A549 (cell line): ENCODE data around the gene FAM50B.

ENCODE experiments used
- POLR2AphosphoS2 ChIP-seq: conservative IDR thresholded peaks from 2 replicates; pipeline ENCODE4 v1.6.1; 2012; ENCODE audit warnings: low read length, improper control_type of control experiment, inconsistent platforms
- RAD21 ChIP-seq, 2 experiments: fragments of >200 bp in 1 of 2; sonication (Bioruptor Twin) in 1 of 2; formaldehyde crosslinking in 1 of 2; IDR thresholded peaks in 1 of 2; conservative IDR thresholded peaks in 1 of 2; 2 replicates in 1 of 2; 3 replicates in 1 of 2; pipeline ENCODE4 v1.6.1; 2012 to 2018; ENCODE audit warnings: inconsistent platforms in 1 of 2
- TF ChIP-seq, protein P1 (sequence below): IDR thresholded peaks from 2 replicates; pipeline ENCODE4 v1.6.1; 2012

DNA sequence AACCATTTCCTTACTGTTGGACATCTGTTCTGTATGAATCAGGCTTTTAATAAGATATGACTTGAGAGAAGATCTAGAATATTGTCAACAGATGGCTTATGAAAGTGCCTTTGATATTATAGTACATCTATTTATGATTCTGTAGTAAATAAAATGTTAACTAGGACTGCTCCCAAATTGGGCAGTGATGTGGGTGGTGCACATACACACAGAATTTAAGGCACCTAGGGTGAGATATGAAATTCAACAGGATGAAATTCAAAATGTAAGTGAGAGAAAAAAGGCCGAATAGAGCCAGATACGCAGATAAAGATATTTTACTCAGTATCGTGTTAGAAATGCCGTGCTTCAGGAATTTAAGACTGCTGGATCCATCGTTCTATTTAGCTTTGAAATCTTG, 26.3 kb downstream of the FAM50B start:
- TF ChIP-seq RAD21 (conservative IDR thresholded peaks at IDR 0.05 in 1 of 2, IDR thresholded peaks at IDR 0.05 in 1 of 2) (no peak), POLR2AphosphoS2 (no peak)
- TF ChIP-seq, protein P1, sequence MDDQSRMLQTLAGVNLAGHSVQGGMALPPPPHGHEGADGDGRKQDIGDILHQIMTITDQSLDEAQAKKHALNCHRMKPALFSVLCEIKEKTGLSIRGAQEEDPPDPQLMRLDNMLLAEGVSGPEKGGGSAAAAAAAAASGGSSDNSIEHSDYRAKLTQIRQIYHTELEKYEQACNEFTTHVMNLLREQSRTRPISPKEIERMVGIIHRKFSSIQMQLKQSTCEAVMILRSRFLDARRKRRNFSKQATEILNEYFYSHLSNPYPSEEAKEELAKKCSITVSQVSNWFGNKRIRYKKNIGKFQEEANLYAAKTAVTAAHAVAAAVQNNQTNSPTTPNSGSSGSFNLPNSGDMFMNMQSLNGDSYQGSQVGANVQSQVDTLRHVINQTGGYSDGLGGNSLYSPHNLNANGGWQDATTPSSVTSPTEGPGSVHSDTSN, result no peak
